Hepatocyte (in vitro differentiated cells): Measurements from ENCODE around the gene FOXN4. TPM values are rescaled to one million over a fixed set of nuclear protein-coding genes. Genes with fewer than 3 reads are reported as not detected.

Experiments used
- DNase-seq: peaks from one replicate; pipeline ENCODE4 v3.0.0-alpha.2; 2016; ENCODE audit warnings: low spot score
- H2AFZ ChIP-seq: fragments of 200-600 bp; sonication (generic); 2 replicates; pipeline ENCODE4 v1.6.0; 2016; ENCODE audit warnings: antibody characterized with exemption, mild to moderate bottlenecking
- H3K27ac ChIP-seq: fragments of 200-600 bp; sonication (generic); 2 replicates; pipeline ENCODE4 v1.5.1; 2016; ENCODE audit warnings: mild to moderate bottlenecking
- H3K27me3 ChIP-seq: fragments of 200-600 bp; sonication (generic); 2 replicates; pipeline ENCODE4 v1.6.1; 2016
- H3K36me3 ChIP-seq: fragments of 200-600 bp; sonication (generic); replicated peaks from 2 replicates; pipeline ENCODE4 v1.5.1; 2016; ENCODE audit warnings: low read depth; ENCODE audit not compliant: insufficient read depth
- H3K4me1 ChIP-seq: fragments of 200-600 bp; sonication (generic); 2 replicates; pipeline ENCODE4 v1.5.1; 2016; ENCODE audit warnings: mild to moderate bottlenecking, moderate library complexity; ENCODE audit not compliant: insufficient read depth
- H3K4me2 ChIP-seq: fragments of 200-600 bp; sonication (generic); 2 replicates; pipeline ENCODE4 v1.6.0; 2016
- H3K4me3 ChIP-seq: fragments of 200-600 bp; sonication (generic); 2 replicates; pipeline ENCODE4 v1.5.1; 2016; ENCODE audit warnings: mild to moderate bottlenecking
- H3K79me2 ChIP-seq: fragments of 200-600 bp; sonication (generic); 2 replicates; pipeline ENCODE4 v1.6.0; 2017; ENCODE audit warnings: mild to moderate bottlenecking
- H3K9me2 ChIP-seq: fragments of 200-600 bp; sonication (generic); replicated peaks from 2 replicates; pipeline ENCODE4 v1.6.0; 2017; ENCODE audit warnings: mild to moderate bottlenecking; ENCODE audit not compliant: insufficient read depth
- H3K9me3 ChIP-seq: fragments of 200-600 bp; sonication (generic); 2 replicates; pipeline ENCODE4 v1.5.1; 2016; ENCODE audit warnings: low read depth, mild to moderate bottlenecking
- H4K20me1 ChIP-seq: fragments of 200-600 bp; sonication (generic); 2 replicates; pipeline ENCODE4 v1.6.0; 2016; ENCODE audit warnings: mild to moderate bottlenecking; ENCODE audit not compliant: insufficient read depth, poor library complexity, severe bottlenecking
- EZH2 ChIP-seq: fragments of 200-600 bp; sonication (generic); IDR thresholded peaks from 2 replicates; pipeline ENCODE4 v1.6.1; 2016; ENCODE audit warnings: antibody characterized with exemption, mild to moderate bottlenecking, borderline replicate concordance
- EZH2phosphoT487 ChIP-seq: fragments of 200-600 bp; sonication (generic); IDR thresholded peaks from one replicate; pipeline ENCODE4 v1.6.1; 2018; ENCODE audit warnings: antibody characterized with exemption, mild to moderate bottlenecking, low read depth, moderate library complexity; ENCODE audit not compliant: unreplicated experiment, severe bottlenecking
- WGBS: methylation state at CpG from one replicate; pipeline ENCODE4 v1.1.6; 2016; ENCODE audit warnings: low lambda C conversion rate; ENCODE audit errors: missing lambda C conversion rate; 5-methylcytosine and 5-hydroxymethylcytosine counted together
- polyA plus RNA-seq: library from polyadenylated mRNA; unstranded; fragments of >200 nt; fragmentation: Nextera tagmentation; extraction: Ambion mirVana; gene quantifications from 2 replicates; pipeline ENCODE4 v1.2.1, GENCODE V29; 2016
- total RNA-seq: library from RNA; depleted of rRNA; stranded (reverse); fragments of >200 nt; gene quantifications from 2 replicates; pipeline ENCODE4 v1.2.3, GENCODE V29; 2014
- TF ChIP-seq, protein P1 (sequence below): fragments of 200-600 bp; sonication (generic); IDR thresholded peaks from 2 replicates; pipeline ENCODE4 v1.5.1; 2016; ENCODE audit warnings: antibody characterized with exemption, mild to moderate bottlenecking; ENCODE audit not compliant: poor library complexity

The FOXN4 gene
- total and polyA plus RNA-seq, 2 experiments from 2014 or later: not detected

DNA sequence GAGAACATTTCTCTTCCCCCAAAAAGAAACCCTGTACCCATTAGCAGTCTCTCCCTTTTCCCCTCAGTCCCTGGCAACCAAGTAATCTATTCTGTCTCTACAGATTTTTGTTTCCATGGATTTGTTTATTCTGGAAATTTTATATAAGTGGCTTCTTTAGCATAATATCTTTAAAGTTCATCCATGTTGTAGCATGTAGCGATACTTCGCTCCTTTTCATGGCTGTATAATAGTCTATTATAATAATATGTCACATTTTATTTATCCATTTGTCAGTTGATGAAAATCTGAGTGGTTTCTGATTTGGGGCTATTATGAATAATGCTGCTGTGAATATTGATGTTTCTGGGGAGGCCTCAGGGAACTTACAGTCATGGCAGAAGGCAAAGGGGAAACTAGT is 25.8 kb upstream of the FOXN4 start:
- Histone ChIP-seq H3K4me1 (peaks cover 2% of the 10 kb centered on the region), H3K36me3 (no peaks in the 10 kb centered on the region)
- no peak for TF ChIP-seq EZH2
- TF ChIP-seq, protein P1, sequence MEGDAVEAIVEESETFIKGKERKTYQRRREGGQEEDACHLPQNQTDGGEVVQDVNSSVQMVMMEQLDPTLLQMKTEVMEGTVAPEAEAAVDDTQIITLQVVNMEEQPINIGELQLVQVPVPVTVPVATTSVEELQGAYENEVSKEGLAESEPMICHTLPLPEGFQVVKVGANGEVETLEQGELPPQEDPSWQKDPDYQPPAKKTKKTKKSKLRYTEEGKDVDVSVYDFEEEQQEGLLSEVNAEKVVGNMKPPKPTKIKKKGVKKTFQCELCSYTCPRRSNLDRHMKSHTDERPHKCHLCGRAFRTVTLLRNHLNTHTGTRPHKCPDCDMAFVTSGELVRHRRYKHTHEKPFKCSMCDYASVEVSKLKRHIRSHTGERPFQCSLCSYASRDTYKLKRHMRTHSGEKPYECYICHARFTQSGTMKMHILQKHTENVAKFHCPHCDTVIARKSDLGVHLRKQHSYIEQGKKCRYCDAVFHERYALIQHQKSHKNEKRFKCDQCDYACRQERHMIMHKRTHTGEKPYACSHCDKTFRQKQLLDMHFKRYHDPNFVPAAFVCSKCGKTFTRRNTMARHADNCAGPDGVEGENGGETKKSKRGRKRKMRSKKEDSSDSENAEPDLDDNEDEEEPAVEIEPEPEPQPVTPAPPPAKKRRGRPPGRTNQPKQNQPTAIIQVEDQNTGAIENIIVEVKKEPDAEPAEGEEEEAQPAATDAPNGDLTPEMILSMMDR: no peak
- TF ChIP-seq EZH2phosphoT487: no peak

DNA sequence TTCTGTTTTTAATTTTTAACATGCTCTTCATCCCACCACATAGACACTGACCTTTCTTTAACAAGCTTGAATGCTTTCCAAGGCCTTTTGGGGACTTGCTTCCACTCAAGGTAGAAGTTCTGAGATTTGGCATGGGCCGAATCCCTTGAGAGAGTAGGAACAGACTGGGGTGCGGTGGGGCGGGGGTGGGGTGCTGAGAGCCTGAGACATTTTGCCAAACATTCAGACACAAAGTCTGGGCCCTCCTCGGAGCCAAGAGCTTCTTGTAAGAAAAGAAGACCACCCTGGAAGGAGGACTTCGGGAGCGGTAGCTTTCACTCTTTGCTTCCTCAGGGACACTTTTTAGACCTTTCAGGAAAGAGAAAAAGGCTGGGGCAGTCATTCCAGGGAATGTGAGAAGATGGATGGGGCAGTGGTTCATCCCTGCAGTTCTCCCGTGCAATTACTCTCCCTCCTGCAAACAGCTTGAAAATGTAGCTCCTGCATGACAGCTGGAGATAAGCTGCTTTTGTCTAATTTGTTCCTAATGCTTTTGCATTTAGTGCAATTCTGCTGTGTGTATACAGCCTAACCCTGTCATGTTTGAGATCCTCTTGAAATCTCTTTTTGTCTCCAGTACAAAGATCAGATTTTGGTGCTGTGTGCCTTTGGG is 22.3 kb upstream of the FOXN4 start:
- TF ChIP-seq EZH2phosphoT487 (no peak), EZH2 (no peak)
- TF ChIP-seq, protein P1: no peak
- Histone ChIP-seq H3K4me3 (no peak overlapping the region), H2AFZ (no peak overlapping the region), H3K4me1 (peaks cover 2% of the 10 kb centered on the region), H3K27ac (no peak overlapping the region), H3K36me3 (no peaks in the 10 kb centered on the region), H3K79me2 (no peaks in the 10 kb centered on the region), H4K20me1 (no peaks in the 10 kb centered on the region), H3K27me3 (peaks cover 5% of the 10 kb centered on the region), H3K9me3 (no peaks in the 10 kb centered on the region), H3K9me2 (no peaks in the 10 kb centered on the region), H3K4me2 (no peak overlapping the region)
- no peak for DNase-seq
- WGBS: 46% methylated on average over 7 of the region's 7 CpGs

More for the DNA sequence above, 25.8 kb upstream of the FOXN4 start:
- no peak for DNase-seq
- Histone ChIP-seq H3K4me2 (no peak overlapping the region), H3K9me2 (no peaks in the 10 kb centered on the region), H4K20me1 (no peaks in the 10 kb centered on the region), H3K4me3 (no peak overlapping the region), H2AFZ (no peak overlapping the region), H3K27ac (no peak overlapping the region), H3K27me3 (peaks cover 6% of the 10 kb centered on the region), H3K79me2 (no peaks in the 10 kb centered on the region), H3K9me3 (no peaks in the 10 kb centered on the region)
- WGBS: 92% methylated on average over 2 of the region's 2 CpGs

DNA sequence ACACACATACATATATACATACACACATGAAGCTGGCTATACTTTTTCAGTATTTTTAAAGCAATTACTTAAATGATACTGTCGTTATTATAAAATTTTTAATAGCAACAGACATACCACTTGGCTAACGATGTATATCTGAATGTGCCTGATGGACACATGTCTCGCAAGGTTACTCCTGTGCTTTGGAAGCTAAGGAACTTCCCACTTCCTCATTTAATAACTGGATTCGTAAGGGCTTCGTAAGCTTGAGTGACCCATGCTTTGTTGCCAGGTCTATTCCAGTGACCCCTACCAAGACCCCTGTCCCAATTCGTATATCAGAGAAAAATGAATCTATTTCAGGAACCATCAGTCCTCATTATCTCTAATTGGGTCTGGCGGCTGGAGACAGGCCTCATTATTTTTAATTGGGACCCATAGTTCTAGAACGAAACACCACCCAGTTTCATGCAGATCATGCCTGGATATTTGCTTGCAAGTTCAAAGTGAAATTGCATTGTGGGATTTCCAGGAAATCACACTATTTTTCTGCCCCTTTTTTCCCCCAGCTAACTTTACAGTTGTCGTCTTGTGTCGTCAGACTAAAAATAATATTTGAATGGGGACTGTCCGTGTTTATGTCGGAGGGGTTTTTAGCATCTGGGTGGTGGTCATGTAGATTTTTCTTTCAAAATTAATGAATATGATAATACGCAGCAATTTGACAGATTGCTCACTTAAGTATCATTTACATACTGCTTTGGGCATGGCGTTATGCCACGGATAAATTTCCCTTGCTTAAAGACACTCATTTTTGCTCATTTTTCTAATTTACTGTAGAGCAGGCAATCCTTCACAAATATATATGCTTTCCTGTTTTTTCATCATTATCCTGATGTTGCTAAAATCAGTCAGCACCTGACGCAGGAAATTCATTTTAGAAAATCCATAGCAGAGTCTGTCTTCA is 21.5 kb upstream of the FOXN4 start:
- Histone ChIP-seq H3K4me2 (no peak overlapping the region), H3K9me2 (no peaks in the 10 kb centered on the region), H3K4me3 (no peak overlapping the region), H4K20me1 (no peaks in the 10 kb centered on the region), H3K4me1 (peaks cover 2% of the 10 kb centered on the region), H3K27ac (no peak overlapping the region), H3K36me3 (no peaks in the 10 kb centered on the region), H3K79me2 (no peaks in the 10 kb centered on the region), H2AFZ (no peak overlapping the region), H3K27me3 (no peaks in the 10 kb centered on the region), H3K9me3 (no peaks in the 10 kb centered on the region)
- 93% methylated on average over 16 of the region's 16 CpGs for WGBS
- no peak for DNase-seq
- TF ChIP-seq EZH2phosphoT487: no peak
- TF ChIP-seq, protein P1: no peak
- no peak for TF ChIP-seq EZH2
